MM.1S (cell line): ENCODE measurements around the gene RAD21L1.

Experiments used
- DNase-seq: peaks from one replicate; pipeline ENCODE4 v3.0.0-alpha.2; 2015
- H2AFZ ChIP-seq: fragments of 300-600 bp; sonication (generic); 2 replicates; pipeline ENCODE4 v1.6.0; 2016; ENCODE audit warnings: antibody characterized with exemption, low read length
- H3F3A ChIP-seq: fragments of 300-600 bp; sonication (generic); 2 replicates; pipeline ENCODE4 v1.6.1; 2016; ENCODE audit warnings: mild to moderate bottlenecking, antibody characterized with exemption, low read length, moderate library complexity, mixed read lengths; ENCODE audit not compliant: insufficient read depth
- H3K27ac ChIP-seq: fragments of 300-600 bp; sonication (generic); 2 replicates; pipeline ENCODE4 v1.5.1; 2016; ENCODE audit warnings: mild to moderate bottlenecking, low read length
- H3K27me3 ChIP-seq: fragments of 300-600 bp; sonication (generic); replicated peaks from 2 replicates; pipeline ENCODE4 v1.6.0; 2016; ENCODE audit warnings: low read length; ENCODE audit not compliant: insufficient read depth
- H3K36me3 ChIP-seq: fragments of 300-600 bp; sonication (generic); replicated peaks from 2 replicates; pipeline ENCODE4 v1.6.1; 2016; ENCODE audit warnings: mild to moderate bottlenecking, low read length, mixed read lengths; ENCODE audit not compliant: insufficient read depth
- H3K4me1 ChIP-seq: fragments of 300-600 bp; sonication (generic); 2 replicates; pipeline ENCODE4 v1.6.1; 2016; ENCODE audit warnings: low read length, mixed read lengths
- H3K4me2 ChIP-seq: fragments of 300-600 bp; sonication (generic); 2 replicates; pipeline ENCODE4 v1.6.0; 2016; ENCODE audit warnings: low read depth, low read length
- H3K4me3 ChIP-seq: fragments of 300-600 bp; sonication (generic); 2 replicates; pipeline ENCODE4 v1.5.1; 2016; ENCODE audit warnings: low read length, mixed read lengths
- H3K79me2 ChIP-seq: fragments of 300-600 bp; sonication (generic); 2 replicates; pipeline ENCODE4 v1.6.1; 2016; ENCODE audit warnings: mixed run types, low read length, mixed read lengths
- H3K9ac ChIP-seq: fragments of 300-600 bp; sonication (generic); 2 replicates; pipeline ENCODE4 v1.6.1; 2016; ENCODE audit warnings: low read length, mixed read lengths
- H3K9me2 ChIP-seq: fragments of 300-600 bp; sonication (generic); replicated peaks from 2 replicates; pipeline ENCODE4 v1.6.1; 2016; ENCODE audit warnings: mild to moderate bottlenecking, low read length, mixed read lengths; ENCODE audit not compliant: insufficient read depth
- H3K9me3 ChIP-seq: fragments of 300-600 bp; sonication (generic); replicated peaks from 2 replicates; pipeline ENCODE4 v1.6.1; 2016; ENCODE audit warnings: mild to moderate bottlenecking, low read length, mixed read lengths; ENCODE audit not compliant: insufficient read depth
- H4K20me1 ChIP-seq: fragments of 300-600 bp; sonication (generic); 2 replicates; pipeline ENCODE4 v1.6.1; 2016; ENCODE audit warnings: mild to moderate bottlenecking, low read length, moderate library complexity, mixed read lengths; ENCODE audit not compliant: insufficient read depth
- EZH2 ChIP-seq: fragments of 300-600 bp; sonication (generic); optimal IDR thresholded peaks from 2 replicates; pipeline ENCODE3; 2017; ENCODE audit warnings: low read depth, mild to moderate bottlenecking, antibody characterized with exemption, low read length, mixed read lengths
- EZH2phosphoT487 ChIP-seq: fragments of 300-600 bp; sonication (generic); IDR thresholded peaks from 2 replicates; pipeline ENCODE4 v1.6.1; 2018; ENCODE audit warnings: antibody characterized with exemption, low read length
- TF ChIP-seq, protein P1 (sequence below): fragments of 300-600 bp; sonication (generic); IDR thresholded peaks from 2 replicates; pipeline ENCODE4 v1.5.1; 2016; ENCODE audit warnings: antibody characterized with exemption, low read length, mixed read lengths

The RAD21L1 gene

GRCh38 chr20:1295276-1295930 lies 69.6 kb downstream of the RAD21L1 start:
- H3K79me2 ChIP-seq, result no peaks in the 10 kb centered on the region
- no peak overlapping the region for H3K4me3 ChIP-seq
- no peak for DNase-seq

GRCh38 chr20:1296117-1296610 lies 70.3 kb downstream of the RAD21L1 start:
- Histone ChIP-seq H3K79me2 (no peaks in the 10 kb centered on the region), H3K4me1 (no peaks in the 10 kb centered on the region), H3K4me2 (no peak overlapping the region), H4K20me1 (no peaks in the 10 kb centered on the region), H3F3A (no peaks in the 10 kb centered on the region), H3K27ac (no peak overlapping the region), H3K36me3 (no peaks in the 10 kb centered on the region), H3K9me3 (no peaks in the 10 kb centered on the region), H3K4me3 (no peak overlapping the region), H3K27me3 (no peaks in the 10 kb centered on the region), H2AFZ (no peak overlapping the region), H3K9me2 (no peaks in the 10 kb centered on the region), H3K9ac (no peak overlapping the region)
- TF ChIP-seq EZH2 (no peak), EZH2phosphoT487 (no peak)
- TF ChIP-seq, protein P1, sequence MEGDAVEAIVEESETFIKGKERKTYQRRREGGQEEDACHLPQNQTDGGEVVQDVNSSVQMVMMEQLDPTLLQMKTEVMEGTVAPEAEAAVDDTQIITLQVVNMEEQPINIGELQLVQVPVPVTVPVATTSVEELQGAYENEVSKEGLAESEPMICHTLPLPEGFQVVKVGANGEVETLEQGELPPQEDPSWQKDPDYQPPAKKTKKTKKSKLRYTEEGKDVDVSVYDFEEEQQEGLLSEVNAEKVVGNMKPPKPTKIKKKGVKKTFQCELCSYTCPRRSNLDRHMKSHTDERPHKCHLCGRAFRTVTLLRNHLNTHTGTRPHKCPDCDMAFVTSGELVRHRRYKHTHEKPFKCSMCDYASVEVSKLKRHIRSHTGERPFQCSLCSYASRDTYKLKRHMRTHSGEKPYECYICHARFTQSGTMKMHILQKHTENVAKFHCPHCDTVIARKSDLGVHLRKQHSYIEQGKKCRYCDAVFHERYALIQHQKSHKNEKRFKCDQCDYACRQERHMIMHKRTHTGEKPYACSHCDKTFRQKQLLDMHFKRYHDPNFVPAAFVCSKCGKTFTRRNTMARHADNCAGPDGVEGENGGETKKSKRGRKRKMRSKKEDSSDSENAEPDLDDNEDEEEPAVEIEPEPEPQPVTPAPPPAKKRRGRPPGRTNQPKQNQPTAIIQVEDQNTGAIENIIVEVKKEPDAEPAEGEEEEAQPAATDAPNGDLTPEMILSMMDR, result no peak
- DNase-seq, result no peak

More at GRCh38 chr20:1295276-1295930, 69.6 kb downstream of the RAD21L1 start:
- no peak overlapping the region for H3K27ac ChIP-seq
- no peak overlapping the region for H2AFZ ChIP-seq
- H3K27me3 ChIP-seq, result no peaks in the 10 kb centered on the region
- no peak overlapping the region for H3K9ac ChIP-seq
- no peaks in the 10 kb centered on the region for H3K9me2 ChIP-seq
- H3K36me3 ChIP-seq, result no peaks in the 10 kb centered on the region
- H3F3A ChIP-seq, result no peaks in the 10 kb centered on the region
- TF ChIP-seq, protein P1, result no peak
- TF ChIP-seq EZH2 (no peak), EZH2phosphoT487 (no peak)
- H3K4me2 ChIP-seq, result no peak overlapping the region
- H3K4me1 ChIP-seq, result no peaks in the 10 kb centered on the region
- H4K20me1 ChIP-seq, result no peaks in the 10 kb centered on the region
- H3K9me3 ChIP-seq, result no peaks in the 10 kb centered on the region

- no peak for DNase-seq
- Histone ChIP-seq H3K4me3 (no peak overlapping the region), H3K36me3 (no peaks in the 10 kb centered on the region), H3K9me2 (no peaks in the 10 kb centered on the region), H3K4me1 (no peaks in the 10 kb centered on the region), H4K20me1 (no peaks in the 10 kb centered on the region), H3K9me3 (no peaks in the 10 kb centered on the region), H3K27ac (no peak overlapping the region), H3K4me2 (no peak overlapping the region), H2AFZ (no peak overlapping the region), H3F3A (no peaks in the 10 kb centered on the region), H3K27me3 (no peaks in the 10 kb centered on the region), H3K79me2 (no peaks in the 10 kb centered on the region), H3K9ac (no peak overlapping the region)
- TF ChIP-seq, protein P1, result no peak
- TF ChIP-seq EZH2, result no peak
- no peak for TF ChIP-seq EZH2phosphoT487
Measured at GRCh38 chr20:1296922-1297321, 71.1 kb downstream of the RAD21L1 start.
